ENCODE results near the gene TTPAL. TPM values are rescaled to one million over a fixed set of nuclear protein-coding genes. Genes with fewer than 3 reads are reported as not detected.

The TTPAL gene
- total RNA-seq, 6 experiments from 2014 or later: 18.0 to 102 (median 28.7) TPM

- Histone ChIP-seq H3K4me1 (no peaks in the 10 kb centered on the region), H3K4me3 (no peak overlapping the region), H3K27ac (no peak overlapping the region), H3K9me3 (no peaks in the 10 kb centered on the region), H3K36me3 (peaks cover 29 to 93% (median 61%) of the 10 kb centered on the region in 4 donors), H3K27me3 (no peaks in the 10 kb centered on the region)
- ATAC-seq (no peak), DNase-seq (no peak)
- no peak for TF ChIP-seq CTCF (IDR thresholded peaks at IDR 0.05)
- no peak for TF ChIP-seq POLR2A (IDR thresholded peaks at IDR 0.05)
- intact Hi-C loops (cut with DNase I): no loop called here
- 100% methylated on average over 1 of the region's 1 CpG for whole genome bisulfite sequencing (ENCODE audit: insufficient coverage, low coverage, low lambda C conversion rate, missing lambda C conversion rate)
Observed at GRCh38 chr20:44502968-44503367, 27.3 kb downstream of the TTPAL start.

DNA sequence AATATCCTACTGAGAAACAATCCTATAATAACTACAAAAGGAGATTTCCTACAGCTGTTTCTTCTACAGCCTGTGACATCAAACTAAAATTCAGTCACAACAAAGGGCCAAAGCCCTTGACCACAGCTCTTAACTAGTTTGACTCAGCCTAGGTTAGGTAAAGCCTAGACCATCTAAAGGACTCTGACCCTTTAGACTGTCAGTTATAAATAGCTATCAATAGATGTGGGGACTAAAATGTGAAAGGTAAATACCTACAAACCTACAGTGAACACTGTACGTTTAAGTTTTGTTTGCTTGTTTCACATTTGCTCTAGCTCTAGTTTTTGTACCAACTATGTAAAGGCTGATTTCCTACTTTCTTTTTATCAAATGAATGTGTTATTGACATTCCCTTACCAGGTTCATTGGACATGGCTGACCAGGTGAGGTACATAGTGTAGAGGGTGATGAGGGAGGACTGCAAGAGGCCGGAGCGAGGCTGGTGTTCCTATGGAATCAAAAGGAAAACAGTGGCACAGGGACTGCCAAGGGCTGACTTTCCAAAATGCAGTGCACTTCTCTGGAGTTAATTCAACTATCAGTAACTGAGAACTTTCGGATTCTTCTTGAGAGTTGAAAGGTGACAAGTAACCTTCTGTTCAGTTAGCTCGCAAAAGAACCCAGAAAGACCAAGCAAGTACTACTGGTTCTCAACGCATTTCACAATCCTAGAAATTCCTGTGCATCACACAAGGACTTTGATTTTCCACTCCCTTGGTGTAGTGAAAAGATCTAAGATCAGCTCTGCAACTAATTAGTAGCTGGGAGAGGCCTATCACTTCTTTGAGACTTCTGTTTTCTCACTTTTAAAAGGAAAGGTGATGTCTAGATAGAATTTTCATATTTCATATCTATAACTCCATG, 29.0 kb downstream of the TTPAL start:
- H3K36me3 ChIP-seq: peaks cover 25 to 99% (median 69%) of the 10 kb centered on the region in 4 donors
- no peaks in the 10 kb centered on the region for H3K9me3 ChIP-seq
- intact Hi-C loops (cut with DNase I): no loop called here
- ATAC-seq (no peak), DNase-seq (no peak)
- no peak overlapping the region for H3K4me3 ChIP-seq
- no peak overlapping the region for H3K27ac ChIP-seq
- TF ChIP-seq CTCF (IDR thresholded peaks at IDR 0.05) (no peak), POLR2A (IDR thresholded peaks at IDR 0.05) (no peak)
- H3K4me1 ChIP-seq: no peaks in the 10 kb centered on the region
- 83% methylated on average over 6 of the region's 6 CpGs for WGBS (ENCODE audit: insufficient coverage, low coverage, low lambda C conversion rate, missing lambda C conversion rate)
- H3K27me3 ChIP-seq: no peaks in the 10 kb centered on the region

DNA sequence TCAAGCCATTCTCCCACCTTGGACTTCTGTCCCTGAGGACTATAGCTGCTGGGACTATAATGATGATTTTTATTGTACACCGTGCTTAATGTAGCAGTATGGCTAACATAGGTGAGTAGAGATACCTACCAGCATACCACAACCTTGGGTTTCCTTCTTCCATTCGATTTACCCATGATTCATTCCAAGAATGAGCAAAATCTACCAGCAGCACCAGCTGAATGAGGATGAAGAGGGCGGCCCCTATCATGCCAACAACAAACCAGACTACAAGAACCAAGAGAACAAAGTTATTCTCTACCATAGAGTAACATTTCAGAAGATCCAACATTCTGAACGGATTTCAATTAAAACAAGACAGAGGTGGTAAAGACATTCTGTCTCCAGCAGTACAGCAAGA, 34.1 kb downstream of the TTPAL start:
- DNase-seq (no peak), ATAC-seq (no peak)
- H3K4me3 ChIP-seq: no peak overlapping the region
- H3K9me3 ChIP-seq: no peaks in the 10 kb centered on the region
- 86% methylated on average over 3 of the region's 4 CpGs for WGBS (ENCODE audit: insufficient coverage, low coverage, low lambda C conversion rate, missing lambda C conversion rate)
- H3K27me3 ChIP-seq: no peaks in the 10 kb centered on the region
- TF ChIP-seq CTCF (IDR thresholded peaks at IDR 0.05) (no peak), POLR2A (IDR thresholded peaks at IDR 0.05) (no peak)
- peaks cover 0 to 86% (median 46%) of the 10 kb centered on the region in 4 donors for H3K36me3 ChIP-seq
- H3K27ac ChIP-seq: no peak overlapping the region
- intact Hi-C loops (cut with DNase I): no loop called here
- no peaks in the 10 kb centered on the region for H3K4me1 ChIP-seq

DNA sequence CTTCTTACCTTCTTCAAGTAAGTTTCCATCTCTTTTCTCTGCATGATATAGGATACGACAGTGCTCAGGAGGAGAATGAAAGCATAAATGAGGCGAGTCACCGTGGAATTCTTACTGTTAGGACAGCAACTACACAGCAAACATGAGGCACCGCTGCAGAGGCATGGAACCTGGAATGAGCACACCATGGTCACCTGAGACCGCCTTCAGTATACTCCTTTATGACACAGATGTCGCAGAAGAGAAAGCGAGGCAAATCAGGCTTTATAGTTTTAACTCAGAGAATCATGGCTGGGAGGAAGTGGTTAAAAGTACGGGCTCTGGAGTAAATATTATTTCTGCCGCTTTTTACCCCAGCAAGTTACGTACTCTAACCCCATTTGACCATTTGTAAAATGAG, 38.2 kb downstream of the TTPAL start:
- DNase-seq (no peak), ATAC-seq (no peak)
- no peaks in the 10 kb centered on the region for H3K27me3 ChIP-seq
- H3K4me1 ChIP-seq: peaks cover 0 to 21% (median 4%) of the 10 kb centered on the region in 4 donors
- WGBS (ENCODE audit: insufficient coverage, low coverage, low lambda C conversion rate, missing lambda C conversion rate): 88% methylated on average over 10 of the region's 10 CpGs
- intact Hi-C loops (cut with DNase I): no loop called here
- no peak overlapping the region for H3K4me3 ChIP-seq
- H3K9me3 ChIP-seq: no peaks in the 10 kb centered on the region
- no peak for TF ChIP-seq POLR2A (IDR thresholded peaks at IDR 0.05)
- no peak for TF ChIP-seq CTCF (IDR thresholded peaks at IDR 0.05)
- H3K36me3 ChIP-seq: peaks cover 0 to 46% (median 21%) of the 10 kb centered on the region in 4 donors
- no peak overlapping the region for H3K27ac ChIP-seq

Measured in right lobe of liver (tissue), 6 donors.